ENCODE data around the gene STX3.
A peak's percentile ranks its signal among the peaks of the same experiment; 100 is the strongest.

The STX3 gene

DNA sequence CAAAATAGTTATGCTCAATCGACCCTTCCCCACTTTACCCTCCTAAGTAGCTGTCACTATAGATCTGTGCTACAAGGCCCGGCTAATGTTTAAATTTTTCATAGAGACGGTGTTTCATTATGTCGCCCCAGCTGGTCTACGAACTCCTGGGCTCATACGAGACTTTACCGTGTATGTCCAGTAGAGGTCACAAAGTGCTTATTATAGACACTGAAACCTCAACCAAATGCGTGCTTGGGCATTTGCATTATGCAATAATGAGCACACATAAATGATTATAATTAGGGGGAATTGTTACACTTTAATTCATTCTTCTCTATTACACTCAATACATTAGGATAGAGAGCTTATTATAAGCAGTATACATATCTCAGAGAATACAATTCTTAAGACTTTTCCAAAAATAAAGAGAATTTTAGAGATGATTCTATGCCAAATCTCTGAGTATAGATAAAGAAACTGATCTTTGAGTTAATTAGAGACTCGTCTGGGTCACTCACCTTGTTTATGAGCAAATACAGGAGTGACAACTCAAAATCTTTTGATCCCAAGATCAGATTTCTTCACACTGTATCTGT, 67.9 kb downstream of the STX3 start:
- no peak overlapping the region for H3K4me3 ChIP-seq (ENCODE audit: low read depth, low read length)
- peak; percentile 49 for TF ChIP-seq CTCF (IDR thresholded peaks at IDR 0.05; ENCODE audit: low read depth, low read length, missing control alignments)
- DNase-seq (ENCODE audit: low read depth) = peak; percentile 16

DNA sequence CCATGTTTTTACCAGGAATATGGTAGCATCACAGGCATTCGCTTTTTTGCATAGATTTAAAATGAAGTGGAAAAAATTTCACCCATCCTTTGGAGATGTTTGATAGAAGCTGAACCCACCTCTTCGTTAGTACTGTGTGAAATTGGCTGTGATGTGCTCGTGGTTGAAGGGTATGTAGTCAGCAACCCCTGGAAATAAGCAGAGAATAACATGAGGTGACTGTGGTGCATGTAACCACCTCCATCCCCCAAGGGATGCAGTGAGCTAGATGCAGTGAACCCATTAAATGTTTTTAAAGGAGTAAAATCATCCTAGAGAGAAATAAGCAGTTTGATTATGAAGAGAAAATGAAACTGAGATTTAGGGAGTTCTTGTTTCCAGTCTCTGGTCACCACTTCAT, 74.2 kb downstream of the STX3 start:
- TF ChIP-seq CTCF (IDR thresholded peaks at IDR 0.05; ENCODE audit: low read depth, low read length, missing control alignments) = no peak
- no peak for DNase-seq (ENCODE audit: low read depth)
- H3K4me3 ChIP-seq (ENCODE audit: low read depth, low read length) = no peak overlapping the region

- no peak overlapping the region for H3K4me3 ChIP-seq (ENCODE audit: low read depth, low read length)
- DNase-seq (ENCODE audit: low read depth) = no peak
- TF ChIP-seq CTCF (IDR thresholded peaks at IDR 0.05; ENCODE audit: low read depth, low read length, missing control alignments) = no peak
These were observed 78.4 kb downstream of the STX3 start for GRCh38 chr11:59833602-59834001.

GRCh38 chr11:59839615-59840014, 84.4 kb downstream of the STX3 start:
- H3K4me3 ChIP-seq (ENCODE audit: low read depth, low read length) = no peak overlapping the region
- TF ChIP-seq CTCF (IDR thresholded peaks at IDR 0.05; ENCODE audit: low read depth, low read length, missing control alignments) = no peak
- DNase-seq (ENCODE audit: low read depth) = no peak

GRCh38 chr11:59841514-59841913, 86.3 kb downstream of the STX3 start:
- no peak for TF ChIP-seq CTCF (IDR thresholded peaks at IDR 0.05; ENCODE audit: low read depth, low read length, missing control alignments)
- no peak overlapping the region for H3K4me3 ChIP-seq (ENCODE audit: low read depth, low read length)
- DNase-seq (ENCODE audit: low read depth) = no peak

DNA sequence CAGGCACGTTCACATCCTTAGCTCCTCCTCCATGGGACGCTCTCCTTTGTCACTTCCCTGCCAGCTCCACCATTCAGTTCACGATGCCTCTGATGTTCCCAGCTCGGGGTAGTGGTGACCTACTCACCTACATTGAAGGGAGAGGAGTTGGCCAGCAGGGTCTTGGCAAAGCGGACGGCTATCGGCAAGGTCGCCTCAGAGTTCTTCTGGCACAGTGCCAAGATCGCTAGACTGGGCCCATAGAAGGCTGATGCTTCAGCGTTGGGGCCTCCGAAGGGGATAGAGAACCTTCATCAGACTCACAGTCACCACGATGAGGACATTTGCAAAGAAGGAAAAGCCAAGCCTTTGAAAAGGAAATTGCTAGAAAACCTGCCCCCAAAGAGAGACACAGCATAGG, 87.1 kb downstream of the STX3 start:
- no peak for TF ChIP-seq CTCF (IDR thresholded peaks at IDR 0.05; ENCODE audit: low read depth, low read length, missing control alignments)
- no peak for DNase-seq (ENCODE audit: low read depth)

DNA sequence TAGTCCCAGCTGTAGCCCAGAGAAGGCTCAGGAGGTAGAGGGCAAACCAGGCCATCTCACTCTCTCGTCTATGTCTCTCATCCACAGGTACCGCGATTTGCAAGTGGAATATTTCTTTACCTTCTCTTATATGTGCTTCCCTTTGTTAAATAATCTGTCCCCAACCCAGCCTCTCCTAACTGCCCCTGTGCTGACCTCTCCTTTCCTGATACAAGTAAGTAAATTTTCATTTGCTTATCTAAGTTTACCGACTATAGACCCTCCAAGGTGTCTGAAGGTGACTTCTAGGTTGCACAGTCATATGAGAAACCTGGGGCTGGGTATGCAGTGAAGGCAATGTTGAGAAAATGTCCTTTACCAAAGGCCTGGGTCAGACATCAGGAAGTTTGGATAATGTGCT, 90.2 kb downstream of the STX3 start, which contains the start of gene CBLIF:
Gene CBLIF (minus strand): TSS at position 101 of the 400 bp plus-strand sequence. CDS start 46 bp downstream, at position 55.
- DNase-seq (ENCODE audit: low read depth) = no peak
- no peak within 1 kb of the TSS for H3K4me3 ChIP-seq (ENCODE audit: low read depth, low read length)
- TF ChIP-seq CTCF (IDR thresholded peaks at IDR 0.05; ENCODE audit: low read depth, low read length, missing control alignments) = no peak

More for the DNA sequence above, 87.1 kb downstream of the STX3 start:
- no peak overlapping the region for H3K4me3 ChIP-seq (ENCODE audit: low read depth, low read length)
